Retina (tissue), 1 donor: ENCODE results near the gene DBT.

Source experiments
- DNase-seq: peaks from one replicate; pipeline ENCODE4 v3.0.0-alpha.2; 2016

Gene DBT

DNA sequence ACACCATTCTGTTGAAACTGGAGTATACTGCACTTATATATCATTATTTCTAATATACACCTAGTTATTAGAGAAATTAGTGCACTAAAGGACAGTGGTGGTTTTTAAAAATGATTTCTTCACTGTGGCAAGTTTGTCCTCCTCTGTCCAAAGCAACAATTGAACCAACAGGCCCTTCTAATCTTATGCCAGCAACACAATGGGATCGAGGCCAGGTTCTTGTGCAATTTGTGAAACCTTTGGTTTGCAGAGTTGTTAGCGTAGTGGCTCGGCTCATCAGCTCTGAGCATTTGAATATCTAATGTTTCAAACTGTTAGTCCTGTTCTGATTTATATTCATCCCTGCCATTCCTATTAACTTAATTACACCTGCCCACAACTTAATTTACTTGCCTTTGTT lies 61.7 kb downstream of the DBT start:
- no peak for DNase-seq

- no peak for DNase-seq
These were observed 65.1 kb downstream of the DBT start for GRCh38 chr1:100184536-100184935.

DNA sequence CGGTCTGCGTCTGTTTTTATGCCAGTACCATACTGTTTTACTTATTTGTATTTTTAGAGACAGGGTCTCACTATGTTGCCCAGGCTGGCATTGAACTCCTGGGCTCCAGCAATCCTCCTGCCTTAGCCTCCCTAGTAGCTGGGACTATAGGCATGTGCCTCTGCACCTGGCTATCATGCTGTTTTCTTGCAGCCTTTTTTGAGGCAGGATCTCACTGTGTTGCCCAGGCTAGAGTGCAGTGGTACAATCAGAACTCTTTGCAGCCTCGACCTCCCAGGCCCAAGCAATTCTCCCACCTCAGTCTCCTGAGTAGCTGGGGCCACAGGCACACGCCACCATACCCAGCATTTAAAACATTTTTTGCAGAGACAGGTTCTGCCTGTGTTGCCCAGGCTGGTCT lies 66.3 kb downstream of the DBT start:
- no peak for DNase-seq

DNA sequence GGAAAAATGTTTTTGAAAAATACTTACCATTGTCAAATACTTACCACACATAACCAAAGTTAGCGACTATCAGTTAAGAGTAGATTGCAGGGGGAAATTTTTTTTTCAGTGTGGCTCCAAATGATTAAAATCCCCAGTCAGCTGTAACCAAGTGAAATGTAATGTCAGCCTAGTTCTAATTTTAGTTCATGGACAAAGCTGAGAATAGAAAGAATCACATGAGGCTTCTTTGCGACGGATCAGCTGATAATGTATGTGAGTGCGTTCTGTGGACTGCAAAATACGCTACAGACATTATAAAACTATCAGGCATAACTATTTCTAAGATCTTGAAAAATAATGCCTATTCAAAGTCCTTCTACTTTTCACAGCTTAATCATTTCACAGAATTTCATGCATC lies 71.5 kb downstream of the DBT start, which contains the start of gene LRRC39:
Gene LRRC39, minus strand, starts transcription at position 166 of the 400 bp plus-strand sequence. CDS start 9,740 bp downstream, outside the sequence.
- no peak for DNase-seq

GRCh38 chr1:100177295-100178041 lies 72.2 kb downstream of the DBT start:
- no peak for DNase-seq

DNA sequence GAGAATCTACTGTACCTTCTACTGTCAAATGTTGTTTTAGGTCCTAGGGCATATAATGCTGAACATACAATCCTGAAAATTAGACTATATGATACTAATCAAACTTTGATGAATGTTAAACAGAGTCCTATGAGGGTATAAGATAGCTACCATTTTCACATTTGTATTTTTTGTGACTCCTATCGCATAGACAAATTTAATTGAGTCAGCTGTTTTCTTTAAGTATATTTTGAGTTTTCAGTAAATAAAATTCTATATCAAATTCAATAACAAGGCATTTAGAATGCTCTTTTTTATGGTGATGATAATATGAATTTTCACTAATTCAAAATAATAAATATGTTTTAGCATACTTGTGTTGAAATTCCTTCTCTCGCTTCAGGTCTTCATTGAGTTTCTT lies 81.6 kb downstream of the DBT start:
- DNase-seq = no peak

GRCh38 chr1:100164702-100165101 lies 84.9 kb downstream of the DBT start:
- no peak for DNase-seq

DNA sequence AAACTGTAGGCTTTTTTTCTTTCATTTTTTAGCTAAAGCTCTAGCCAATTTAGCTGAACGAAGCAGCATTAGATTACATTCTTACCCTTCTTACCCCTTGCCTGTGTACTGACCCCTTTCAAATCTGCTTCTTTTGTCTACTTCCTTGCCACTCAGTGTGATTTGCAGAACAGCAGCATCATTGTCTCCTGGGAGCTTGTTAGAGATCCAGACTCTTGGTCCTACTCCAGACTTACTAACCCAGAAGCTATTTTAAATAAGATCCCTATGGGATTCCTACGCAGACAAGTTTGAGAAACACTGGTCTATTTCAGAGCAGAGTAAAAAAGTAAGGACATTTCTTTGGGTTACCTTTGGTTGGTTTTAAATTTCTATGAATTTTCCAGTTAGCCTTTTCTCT lies 85.4 kb downstream of the DBT start:
- peak; percentile 42 for DNase-seq

DNA sequence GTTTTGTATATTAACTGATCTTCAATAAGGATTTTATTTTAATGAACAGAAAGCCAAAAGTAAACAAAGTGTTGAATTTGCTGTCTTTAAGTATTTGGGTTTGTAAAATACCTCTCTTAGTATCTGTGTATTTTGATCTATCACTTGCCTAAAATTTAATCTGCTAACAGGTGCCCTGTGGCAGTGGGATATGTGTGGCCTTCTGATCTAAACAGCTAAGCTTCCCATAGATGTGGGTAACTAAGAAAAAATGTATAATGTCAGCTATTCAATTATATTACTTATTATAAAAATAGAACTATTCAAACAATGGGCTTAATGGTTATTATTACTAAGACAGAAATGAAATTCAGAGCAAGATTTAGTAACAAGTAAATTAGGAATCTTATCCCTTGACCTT lies 86.8 kb downstream of the DBT start:
- no peak for DNase-seq

DNA sequence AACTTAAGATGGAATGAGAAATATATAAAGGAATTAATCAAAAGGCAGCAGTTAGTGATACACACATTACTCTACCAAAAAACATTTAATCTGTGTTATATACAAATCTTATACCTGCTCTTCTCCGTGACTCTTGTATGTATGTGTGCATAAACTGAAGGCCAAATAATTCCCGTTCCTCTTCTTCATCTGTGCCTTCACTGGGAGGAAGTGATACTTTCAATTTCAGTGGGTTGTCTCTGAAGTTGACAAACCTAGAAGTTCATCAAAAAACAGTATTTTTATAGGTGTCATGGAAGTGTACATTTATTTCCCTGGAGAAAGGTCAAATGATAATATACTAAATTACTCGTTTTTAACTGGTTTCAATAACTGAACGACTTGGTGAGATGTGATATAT lies 97.4 kb downstream of the DBT start:
- DNase-seq = no peak

GRCh38 chr1:100151679-100152078 lies 98.0 kb downstream of the DBT start:
- no peak for DNase-seq

GRCh38 chr1:100147875-100148274 lies 101.8 kb downstream of the DBT start:
- no peak for DNase-seq

- DNase-seq = no peak
These were observed 102.7 kb downstream of the DBT start for GRCh38 chr1:100146958-100147357.

- DNase-seq = no peak
These were observed 104.5 kb downstream of the DBT start for GRCh38 chr1:100145116-100145515.

DNA sequence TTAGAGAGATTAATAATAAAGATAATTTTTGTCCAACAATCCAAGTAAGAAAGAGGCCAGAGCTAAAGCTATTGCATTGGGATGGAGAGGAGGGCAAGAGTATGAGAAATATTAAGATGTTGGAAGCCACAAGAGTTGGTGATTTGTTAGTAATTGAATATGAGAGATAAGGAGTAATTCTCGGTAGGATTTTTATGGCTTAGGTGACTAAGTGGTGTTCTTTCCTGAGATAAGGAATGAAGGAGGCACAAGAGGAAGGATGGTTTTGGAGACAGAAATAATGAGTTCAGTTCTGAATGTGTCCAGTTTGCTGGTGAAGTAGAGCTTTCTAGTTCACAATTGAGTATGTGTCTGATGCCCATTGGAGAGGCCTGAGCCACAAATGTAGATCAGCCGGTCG lies 107.3 kb downstream of the DBT start:
- DNase-seq = no peak

DNA sequence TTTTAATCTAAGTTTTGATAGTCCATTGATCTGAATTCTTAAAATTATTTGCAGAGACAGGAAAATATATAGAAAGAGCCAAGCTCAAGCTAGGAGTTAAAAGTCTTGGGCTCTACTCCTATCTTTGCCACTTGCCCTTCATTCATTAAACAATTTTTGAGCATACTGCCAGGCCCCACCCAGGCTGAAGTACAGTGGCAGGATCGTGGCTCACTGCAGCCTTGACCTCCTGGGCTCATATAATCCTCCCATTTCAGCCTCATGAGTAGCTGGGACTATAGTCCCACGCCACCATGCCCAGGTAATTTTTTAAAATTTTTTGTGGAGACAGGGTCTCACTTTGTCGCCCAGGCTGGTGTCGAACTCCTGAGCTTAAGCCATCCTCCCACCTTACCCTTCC lies 108.4 kb downstream of the DBT start:
- no peak for DNase-seq

DNA sequence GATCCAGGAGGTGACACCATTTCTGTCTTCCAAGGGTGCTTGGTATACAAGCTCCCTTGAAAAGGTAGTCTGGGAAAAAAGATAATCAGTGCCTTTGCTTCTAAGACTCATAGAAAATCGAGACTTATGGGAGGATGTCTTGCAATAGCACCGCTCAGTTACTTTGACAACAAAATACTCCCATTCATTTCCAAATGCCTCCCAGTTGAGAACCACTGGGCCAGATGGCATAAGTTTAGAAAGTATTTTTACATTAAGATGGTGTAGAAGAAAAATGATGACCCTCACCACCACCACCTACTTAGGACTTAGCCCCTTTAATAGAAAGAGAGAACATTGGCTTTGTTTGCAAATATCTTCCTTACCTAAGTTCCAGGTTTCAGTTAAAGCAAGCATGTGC lies 112.0 kb downstream of the DBT start:
- no peak for DNase-seq
